PC-3 (cell line): Measurements from ENCODE around the gene EDC3.

Source experiments
- CTCF ChIP-seq: fragments of 300-600 bp; sonication (generic); conservative IDR thresholded peaks from 2 replicates; pipeline ENCODE4 v1.5.1; 2017; ENCODE audit warnings: antibody characterized with exemption, low read depth, mild to moderate bottlenecking, low read length
- EZH2 ChIP-seq: fragments of 300-600 bp; sonication (generic); IDR thresholded peaks from one replicate; pipeline ENCODE4 v1.6.1; 2017; ENCODE audit warnings: antibody characterized with exemption, mild to moderate bottlenecking, low read length; ENCODE audit not compliant: unreplicated experiment
- EZH2phosphoT487 ChIP-seq: fragments of 300-600 bp; sonication (generic); IDR thresholded peaks from 2 replicates; pipeline ENCODE4 v1.6.1; 2018; ENCODE audit warnings: mild to moderate bottlenecking, antibody characterized with exemption, low read length, borderline replicate concordance

GRCh38 chr15:74633781-74634180 lies 62.0 kb downstream of the EDC3 start:
- TF ChIP-seq CTCF (no peak), EZH2 (no peak), EZH2phosphoT487 (no peak)
